ENCODE results near the gene PTPRT.

The PTPRT gene

GRCh38 chr20:42113236-42113635, 1076.5 kb downstream of the PTPRT start:
- DNase-seq (ENCODE audit: low spot score): no peak

GRCh38 chr20:42112161-42112560, 1077.5 kb downstream of the PTPRT start:
- DNase-seq (ENCODE audit: low spot score): no peak

GRCh38 chr20:42111349-42111748, 1078.4 kb downstream of the PTPRT start:
- no peak for DNase-seq (ENCODE audit: low spot score)

GRCh38 chr20:42110301-42110700, 1079.4 kb downstream of the PTPRT start:
- no peak for DNase-seq (ENCODE audit: low spot score)

GRCh38 chr20:42102000-42102399, 1087.7 kb downstream of the PTPRT start:
- DNase-seq (ENCODE audit: low spot score): no peak

GRCh38 chr20:42100137-42100704, 1089.5 kb downstream of the PTPRT start:
- no peak for DNase-seq (ENCODE audit: low spot score)

GRCh38 chr20:42099101-42099500, 1090.6 kb downstream of the PTPRT start:
- no peak for DNase-seq (ENCODE audit: low spot score)

GRCh38 chr20:42098418-42098817, 1091.3 kb downstream of the PTPRT start:
- DNase-seq (ENCODE audit: low spot score): no peak

- no peak for DNase-seq (ENCODE audit: low spot score)
Observed at GRCh38 chr20:42097741-42098140, 1092.0 kb downstream of the PTPRT start.

GRCh38 chr20:42095221-42095620, 1094.5 kb downstream of the PTPRT start:
- DNase-seq (ENCODE audit: low spot score): no peak

- no peak for DNase-seq (ENCODE audit: low spot score)
Observed at GRCh38 chr20:42093542-42094440, 1095.9 kb downstream of the PTPRT start.

GRCh38 chr20:42093041-42093440, 1096.7 kb downstream of the PTPRT start:
- no peak for DNase-seq (ENCODE audit: low spot score)

GRCh38 chr20:42085366-42085765, 1104.3 kb downstream of the PTPRT start:
- no peak for DNase-seq (ENCODE audit: low spot score)

- no peak for DNase-seq (ENCODE audit: low spot score)
Observed at GRCh38 chr20:42083280-42083679, 1106.4 kb downstream of the PTPRT start.

GRCh38 chr20:42082611-42083010, 1107.1 kb downstream of the PTPRT start:
- no peak for DNase-seq (ENCODE audit: low spot score)

- DNase-seq (ENCODE audit: low spot score): no peak
Observed at GRCh38 chr20:42080956-42081355, 1108.8 kb downstream of the PTPRT start.

GRCh38 chr20:42074944-42075343, 1114.8 kb downstream of the PTPRT start:
- DNase-seq (ENCODE audit: low spot score): no peak

- no peak for DNase-seq (ENCODE audit: low spot score)
Observed at GRCh38 chr20:42067596-42067995, 1122.1 kb downstream of the PTPRT start.

GRCh38 chr20:42067174-42067573, 1122.5 kb downstream of the PTPRT start:
- no peak for DNase-seq (ENCODE audit: low spot score)

- DNase-seq (ENCODE audit: low spot score): no peak
Observed at GRCh38 chr20:42063141-42063540, 1126.6 kb downstream of the PTPRT start.

GRCh38 chr20:42053350-42053749, 1136.4 kb downstream of the PTPRT start:
- no peak for DNase-seq (ENCODE audit: low spot score)

GRCh38 chr20:42051921-42052320, 1137.8 kb downstream of the PTPRT start:
- no peak for DNase-seq (ENCODE audit: low spot score)

GRCh38 chr20:42046371-42047085, 1143.2 kb downstream of the PTPRT start:
- DNase-seq (ENCODE audit: low spot score): no peak
